ENCODE measurements around the gene SLC8A3.

SLC8A3 gene

GRCh38 chr14:70177081-70177800 lies 11.5 kb downstream of the SLC8A3 start:
- intact Hi-C loops (cut with DNase I) = no loop called here
- DNase-seq = no peak

GRCh38 chr14:70173569-70173968 lies 15.2 kb downstream of the SLC8A3 start:
- intact Hi-C loops (cut with DNase I) = no loop called here
- DNase-seq = no peak

- intact Hi-C loops (cut with DNase I) = no loop called here
- no peak for DNase-seq
Observed at GRCh38 chr14:70171726-70172125, 17.0 kb downstream of the SLC8A3 start.

GRCh38 chr14:70170976-70171375 lies 17.8 kb downstream of the SLC8A3 start:
- DNase-seq = no peak
- intact Hi-C loops (cut with DNase I) = no loop called here

GRCh38 chr14:70168406-70168805 lies 20.3 kb downstream of the SLC8A3 start:
- intact Hi-C loops (cut with DNase I) = no loop called here
- no peak for DNase-seq

- intact Hi-C loops (cut with DNase I) = no loop called here
Observed at GRCh38 chr14:70166530-70167203, 22.1 kb downstream of the SLC8A3 start.

GRCh38 chr14:70162358-70162757 lies 26.4 kb downstream of the SLC8A3 start:
- intact Hi-C loops (cut with DNase I) = no loop called here
- no peak for DNase-seq

More at GRCh38 chr14:70166530-70167203, 22.1 kb downstream of the SLC8A3 start:
- no peak for DNase-seq

GRCh38 chr14:70156592-70156991 lies 32.2 kb downstream of the SLC8A3 start:
- DNase-seq = no peak
- intact Hi-C loops (cut with DNase I) = no loop called here

- no peak for DNase-seq
- intact Hi-C loops (cut with DNase I) = no loop called here
Observed at GRCh38 chr14:70152704-70153103, 36.0 kb downstream of the SLC8A3 start.

GRCh38 chr14:70152081-70152480 lies 36.7 kb downstream of the SLC8A3 start:
- DNase-seq = no peak
- intact Hi-C loops (cut with DNase I) = no loop called here

GRCh38 chr14:70149596-70150165 lies 39.1 kb downstream of the SLC8A3 start:
- intact Hi-C loops (cut with DNase I) = no loop called here
- DNase-seq = no peak

- intact Hi-C loops (cut with DNase I) = no loop called here
Observed at GRCh38 chr14:70148911-70149595, 39.7 kb downstream of the SLC8A3 start.

GRCh38 chr14:70148351-70148750 lies 40.4 kb downstream of the SLC8A3 start:
- no peak for DNase-seq
- intact Hi-C loops (cut with DNase I) = no loop called here

More at GRCh38 chr14:70148911-70149595, 39.7 kb downstream of the SLC8A3 start:
- DNase-seq = no peak

GRCh38 chr14:70144046-70144445 lies 44.7 kb downstream of the SLC8A3 start:
- intact Hi-C loops (cut with DNase I) = no loop called here
- DNase-seq = no peak

GRCh38 chr14:70143306-70143705 lies 45.4 kb downstream of the SLC8A3 start:
- intact Hi-C loops (cut with DNase I) = no loop called here

GRCh38 chr14:70140614-70141013 lies 48.1 kb downstream of the SLC8A3 start:
- intact Hi-C loops (cut with DNase I) = no loop called here
- DNase-seq = no peak

More at GRCh38 chr14:70143306-70143705, 45.4 kb downstream of the SLC8A3 start:
- no peak for DNase-seq

GRCh38 chr14:70139384-70139783 lies 49.4 kb downstream of the SLC8A3 start:
- intact Hi-C loops (cut with DNase I) = no loop called here
- DNase-seq = no peak

GRCh38 chr14:70137788-70138187 lies 51.0 kb downstream of the SLC8A3 start:
- no peak for DNase-seq
- intact Hi-C loops (cut with DNase I) = no loop called here

- no peak for DNase-seq
- intact Hi-C loops (cut with DNase I) = no loop called here
Observed at GRCh38 chr14:70133461-70133860, 55.3 kb downstream of the SLC8A3 start.

- DNase-seq = no peak
- intact Hi-C loops (cut with DNase I) = no loop called here
Observed at GRCh38 chr14:70130482-70130881, 58.3 kb downstream of the SLC8A3 start.

GRCh38 chr14:70127186-70127585 lies 61.6 kb downstream of the SLC8A3 start:
- DNase-seq = no peak
- intact Hi-C loops (cut with DNase I) = no loop called here
